Hematopoietic multipotent progenitor cell treated with erythropoietin and hydrocortisone succinate and interleukin-3 and kit ligand, for 15 days (in vitro differentiated cells): ENCODE measurements around the gene TTC27.
"Not testable (repeated sequence)": the region's sequence is repeated elsewhere in the genome, so short reads cannot be mapped to it uniquely, and the experiment has no call there.

ENCODE experiments used
- DNase-seq: peaks from one replicate; pipeline ENCODE4 v3.0.0-alpha.2; 2015; ENCODE audit warnings: low spot score

TTC27 gene

GRCh38 chr2:32627814-32628579, at the start of gene TTC27:
Gene TTC27 (plus strand): TSS chr2:32628050. CDS start chr2:32628293, 243 bp downstream.
- peak; percentile 95 for DNase-seq

GRCh38 chr2:32591669-32592463, 36.0 kb upstream of the TTC27 start:
- DNase-seq: no peak

DNA sequence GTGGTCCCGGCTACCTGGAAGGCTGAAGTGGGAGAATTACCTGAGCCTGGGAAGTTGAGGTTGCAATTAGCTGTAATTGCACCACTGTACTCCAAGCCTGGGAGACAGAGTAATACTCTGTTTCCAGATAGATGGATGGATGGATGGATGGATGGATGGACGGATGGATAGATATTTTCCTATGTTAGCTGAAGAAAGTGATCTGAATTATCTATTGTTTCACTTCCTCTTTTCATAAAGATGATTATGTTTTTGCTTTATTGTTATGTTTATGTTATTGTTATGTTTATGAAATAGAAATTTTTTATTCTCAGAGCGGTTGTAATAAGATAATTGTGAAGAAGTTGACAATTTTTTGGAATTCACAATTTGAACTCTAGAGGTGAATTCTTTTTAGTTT, 33.3 kb upstream of the TTC27 start:
- DNase-seq: no peak

DNA sequence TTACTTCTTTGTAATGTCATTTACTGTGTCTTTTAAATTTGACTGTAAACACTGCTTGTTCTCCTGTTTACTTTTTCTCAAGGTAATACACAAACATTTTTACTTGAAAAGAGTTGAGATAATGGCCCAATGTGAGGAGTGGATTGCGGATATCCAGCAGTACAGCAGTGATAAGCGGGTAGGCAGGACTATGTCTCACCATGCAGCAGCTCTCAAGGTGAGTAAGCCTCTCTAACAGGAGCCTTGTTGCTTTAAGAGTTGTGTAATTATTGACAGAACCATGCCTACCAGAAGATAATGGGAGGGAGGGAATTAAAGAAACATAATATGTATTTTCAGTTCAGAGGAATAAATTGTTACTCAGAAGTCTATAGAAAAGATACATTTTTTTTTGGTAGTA, 16.5 kb upstream of the TTC27 start:
- DNase-seq: no peak

GRCh38 chr2:32611771-32612170, 16.1 kb upstream of the TTC27 start:
- DNase-seq: no peak

GRCh38 chr2:32614084-32614483, 13.8 kb upstream of the TTC27 start:
- no peak for DNase-seq

DNA sequence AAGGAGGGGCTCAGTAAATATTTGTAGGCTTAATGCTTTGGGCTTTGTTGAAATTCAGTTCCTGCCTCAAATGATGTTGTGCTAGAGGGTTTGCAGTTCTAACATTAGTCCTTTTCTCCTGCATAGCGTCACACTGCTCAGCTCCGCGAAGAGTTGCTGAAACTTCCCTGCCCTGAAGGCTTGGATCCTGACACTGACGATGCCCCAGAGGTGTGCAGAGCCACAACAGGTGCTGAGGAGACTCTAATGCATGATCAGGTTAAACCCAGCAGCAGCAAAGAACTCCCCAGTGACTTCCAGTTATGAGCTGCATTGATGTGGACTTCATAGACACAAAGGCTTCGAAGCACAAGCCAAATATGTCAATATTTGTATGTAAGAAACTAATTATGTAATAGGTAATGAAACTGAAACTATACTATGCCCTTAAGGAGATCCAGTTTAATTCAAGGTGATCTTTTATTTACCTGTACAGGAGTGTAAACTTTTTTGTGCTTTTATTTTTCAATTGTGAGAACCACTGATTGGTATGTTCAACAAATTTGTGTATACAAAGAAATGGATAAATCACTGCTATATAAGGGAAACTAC, 10.2 kb upstream of the TTC27 start:
- DNase-seq: no peak

GRCh38 chr2:32622570-32623310, 5.1 kb upstream of the TTC27 start:
- no peak for DNase-seq

DNA sequence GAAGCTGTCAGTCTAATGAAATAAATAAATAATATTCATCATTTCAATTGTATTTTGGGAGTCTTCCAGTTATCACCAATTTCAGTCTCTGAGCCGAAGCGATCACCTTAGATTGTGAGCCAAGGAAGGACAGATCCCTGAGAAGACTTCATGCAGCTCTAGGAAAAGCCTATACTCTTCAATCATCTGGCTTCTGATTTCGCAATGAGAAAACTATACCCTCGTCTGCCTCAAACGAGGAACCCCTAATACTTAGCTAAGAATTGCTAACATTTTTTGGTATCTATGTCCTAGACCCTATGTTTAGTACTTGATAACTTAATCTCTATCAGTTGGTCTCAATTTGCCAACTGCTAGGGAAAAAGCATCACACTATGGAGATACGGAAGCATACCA, 4.5 kb upstream of the TTC27 start:
- DNase-seq: no peak

DNA sequence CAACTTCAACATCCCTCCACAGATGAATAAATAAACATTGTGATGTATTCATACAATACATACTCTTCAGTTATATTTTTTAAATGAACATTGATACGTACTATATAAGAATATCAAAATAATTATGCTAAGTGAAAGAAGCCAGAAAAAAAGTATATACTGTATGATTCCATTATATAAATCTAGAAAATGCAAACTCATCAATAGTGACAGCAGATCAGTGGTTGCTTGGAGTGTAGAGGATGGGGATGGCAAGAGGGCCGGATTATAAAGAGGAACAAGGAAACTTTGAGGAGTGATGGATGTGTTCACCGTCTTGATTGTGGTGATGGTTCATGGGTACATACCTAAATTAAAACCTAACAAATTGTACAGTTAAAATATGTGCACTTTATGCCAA, 3.0 kb upstream of the TTC27 start:
- no peak for DNase-seq

DNA sequence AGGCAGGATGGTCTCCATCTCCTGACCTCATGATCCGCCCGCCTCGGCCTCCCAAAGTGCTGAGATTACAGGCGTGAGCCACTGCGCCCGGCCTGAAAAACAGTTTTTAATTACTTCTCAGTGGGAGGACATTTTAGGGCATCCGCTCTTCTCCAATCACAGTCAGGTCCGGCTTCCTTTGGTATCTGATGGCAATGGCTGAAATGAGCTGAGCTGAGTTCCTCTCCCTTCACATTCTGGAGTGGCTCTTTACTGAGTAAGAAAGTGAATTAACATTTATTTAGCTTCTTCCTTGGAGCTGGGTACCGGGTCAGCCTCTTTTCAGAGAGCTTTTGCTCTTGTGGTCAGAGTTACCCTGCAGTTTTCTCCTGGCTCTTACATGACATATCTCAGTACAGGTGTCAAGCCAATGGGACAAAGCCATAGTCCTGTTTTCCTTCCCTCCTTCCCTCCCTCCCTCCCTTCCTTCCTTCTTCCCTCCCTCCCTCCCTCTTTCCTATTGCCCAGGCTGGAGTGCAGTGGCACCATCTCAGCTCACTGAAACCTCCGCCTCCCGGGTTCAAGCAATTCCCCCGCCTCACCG, 1.1 kb upstream of the TTC27 start:
- no peak for DNase-seq

GRCh38 chr2:32627441-32627813, 423 bp upstream of the TTC27 start:
- peak; percentile 8 for DNase-seq

DNA sequence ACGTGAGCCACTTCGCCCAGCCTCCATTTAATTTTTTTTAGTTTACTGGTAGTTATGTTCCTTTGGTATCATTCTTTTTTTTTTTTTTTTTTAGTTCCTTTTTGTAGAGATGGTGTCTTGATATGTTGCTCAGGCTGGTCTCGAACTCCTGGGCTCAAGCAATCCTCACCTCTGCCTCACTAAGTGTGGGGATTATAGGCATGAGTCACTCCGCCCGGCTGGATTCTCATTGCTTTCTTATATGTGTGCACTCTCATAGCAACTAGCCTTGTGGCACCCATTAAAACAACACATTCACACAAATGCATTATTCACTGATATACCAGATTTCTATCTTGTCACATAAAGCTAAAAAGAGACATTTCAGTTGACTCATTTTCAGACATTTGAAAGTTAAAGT, 4.2 kb downstream of the TTC27 start:
- no peak for DNase-seq

DNA sequence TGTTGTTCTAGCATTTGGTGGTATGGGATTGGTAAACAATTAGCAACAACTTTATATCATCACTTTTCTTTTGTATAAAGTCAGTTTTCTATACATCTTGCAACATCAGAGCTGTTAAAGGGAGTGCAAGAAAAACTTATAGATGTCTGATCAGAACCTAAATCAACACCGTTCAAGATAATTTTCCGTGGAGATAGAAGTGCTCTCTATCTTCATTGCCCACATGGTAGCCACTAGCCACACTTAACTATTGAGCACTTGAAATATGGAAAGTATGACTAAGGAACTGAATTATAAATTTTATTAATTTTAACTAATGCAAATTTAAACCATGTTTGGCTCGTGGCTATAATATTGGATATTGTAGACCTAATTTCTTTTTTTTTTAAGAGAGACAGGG, 5.2 kb downstream of the TTC27 start:
- DNase-seq: no peak

GRCh38 chr2:32638548-32638947, 10.7 kb downstream of the TTC27 start:
- DNase-seq: not testable (repeated sequence)

DNA sequence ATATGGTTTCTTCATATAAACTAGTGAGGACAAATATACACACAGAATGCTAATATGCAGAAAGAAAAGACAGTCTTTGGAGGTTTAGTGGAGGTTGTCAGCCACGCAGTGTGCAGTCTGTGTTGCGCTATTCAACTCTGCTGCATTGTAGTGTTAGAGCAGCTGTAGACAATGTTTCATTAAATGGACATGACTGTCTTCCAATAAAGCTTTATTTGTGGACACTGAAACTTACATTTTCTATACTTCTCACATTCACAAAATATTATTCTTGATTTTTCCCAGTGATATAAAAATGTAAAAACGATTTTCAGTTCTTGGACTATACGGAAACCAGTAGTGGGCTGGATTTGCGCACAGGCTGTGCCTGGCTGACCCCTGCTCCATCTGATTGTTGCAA, 13.3 kb downstream of the TTC27 start:
- no peak for DNase-seq

DNA sequence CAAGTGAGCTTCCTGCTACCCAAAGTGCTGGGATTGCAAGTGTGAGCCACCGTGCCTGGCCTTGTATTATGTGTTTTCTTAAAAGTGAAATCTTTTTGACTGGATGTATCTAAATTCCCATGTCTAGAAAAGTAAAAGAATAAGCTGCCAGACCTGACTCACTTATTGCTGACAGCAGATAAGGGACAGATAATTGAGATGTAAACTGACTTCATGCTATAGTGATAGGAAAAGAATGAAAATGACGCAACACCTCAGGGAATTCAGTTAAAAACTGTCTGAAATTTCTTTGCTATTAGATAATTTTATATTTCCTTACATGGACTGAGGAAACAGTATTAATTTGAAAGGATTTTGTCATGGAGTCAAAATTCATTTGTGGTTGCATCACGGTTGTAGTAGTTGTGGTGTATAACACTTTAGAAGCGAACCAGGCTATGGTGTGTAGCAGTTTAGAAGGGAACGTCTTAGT, 19.4 kb downstream of the TTC27 start:
- no peak for DNase-seq

DNA sequence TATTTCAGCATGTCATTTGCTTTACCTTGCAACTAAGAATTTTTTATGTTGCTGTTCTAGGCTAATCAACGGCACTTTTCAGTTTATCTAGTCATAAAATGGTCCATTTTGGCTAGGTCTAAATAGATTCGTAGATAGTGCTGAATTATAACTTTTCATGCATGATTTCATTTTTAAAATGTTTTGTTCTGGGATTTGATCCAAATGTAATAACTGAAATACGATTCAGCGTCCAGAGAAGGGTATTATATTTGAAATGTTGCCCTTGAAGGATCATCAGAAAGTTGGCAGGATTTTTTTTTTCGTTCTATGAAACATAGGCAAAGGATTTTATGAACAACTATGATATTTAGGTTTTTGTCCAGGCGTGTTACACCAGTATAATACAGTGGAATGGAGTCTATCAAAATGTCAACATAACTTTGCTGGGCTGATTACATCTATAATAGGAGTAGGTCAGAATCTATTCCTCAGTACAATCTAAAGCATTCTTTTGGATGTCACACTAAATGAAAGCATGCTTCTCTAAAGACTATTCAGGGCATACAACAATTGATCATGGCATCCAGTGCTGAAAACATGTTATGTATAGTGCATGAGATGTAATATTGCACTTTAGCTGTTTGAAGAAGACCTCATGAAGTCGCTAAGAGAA, 24.8 kb downstream of the TTC27 start:
- DNase-seq: no peak

- DNase-seq: no peak
These were observed 28.2 kb downstream of the TTC27 start for GRCh38 chr2:32656069-32656468.

GRCh38 chr2:32663864-32664263, 36.0 kb downstream of the TTC27 start:
- no peak for DNase-seq

DNA sequence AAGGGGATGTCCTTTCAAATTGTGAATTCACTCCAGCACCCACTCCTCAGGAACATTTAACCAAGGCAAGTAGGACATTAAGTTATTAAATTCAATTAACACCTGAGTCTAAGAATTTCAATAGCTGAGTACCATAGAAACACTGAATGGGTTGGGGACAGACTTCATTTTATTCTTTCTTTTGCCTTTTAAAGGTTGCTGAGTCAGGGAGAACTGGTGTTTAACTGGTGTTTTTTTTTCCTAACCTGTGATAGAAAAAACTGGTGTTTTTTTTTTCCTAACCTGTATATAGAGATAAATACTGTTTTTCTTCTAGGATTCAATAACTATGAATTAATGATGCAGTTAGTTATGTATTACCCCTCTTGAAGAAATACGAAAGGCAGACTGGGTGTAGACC, 38.9 kb downstream of the TTC27 start:
- DNase-seq: no peak
